PC-3 (cell line): ENCODE data around the gene TOX3.

ENCODE experiments used
- CTCF ChIP-seq: fragments of 300-600 bp; sonication (generic); conservative IDR thresholded peaks from 2 replicates; pipeline ENCODE4 v1.5.1; 2017; ENCODE audit warnings: antibody characterized with exemption, low read depth, mild to moderate bottlenecking, low read length
- EZH2 ChIP-seq: fragments of 300-600 bp; sonication (generic); IDR thresholded peaks from one replicate; pipeline ENCODE4 v1.6.1; 2017; ENCODE audit warnings: antibody characterized with exemption, mild to moderate bottlenecking, low read length; ENCODE audit not compliant: unreplicated experiment
- EZH2phosphoT487 ChIP-seq: fragments of 300-600 bp; sonication (generic); IDR thresholded peaks from 2 replicates; pipeline ENCODE4 v1.6.1; 2018; ENCODE audit warnings: mild to moderate bottlenecking, antibody characterized with exemption, low read length, borderline replicate concordance

DNA sequence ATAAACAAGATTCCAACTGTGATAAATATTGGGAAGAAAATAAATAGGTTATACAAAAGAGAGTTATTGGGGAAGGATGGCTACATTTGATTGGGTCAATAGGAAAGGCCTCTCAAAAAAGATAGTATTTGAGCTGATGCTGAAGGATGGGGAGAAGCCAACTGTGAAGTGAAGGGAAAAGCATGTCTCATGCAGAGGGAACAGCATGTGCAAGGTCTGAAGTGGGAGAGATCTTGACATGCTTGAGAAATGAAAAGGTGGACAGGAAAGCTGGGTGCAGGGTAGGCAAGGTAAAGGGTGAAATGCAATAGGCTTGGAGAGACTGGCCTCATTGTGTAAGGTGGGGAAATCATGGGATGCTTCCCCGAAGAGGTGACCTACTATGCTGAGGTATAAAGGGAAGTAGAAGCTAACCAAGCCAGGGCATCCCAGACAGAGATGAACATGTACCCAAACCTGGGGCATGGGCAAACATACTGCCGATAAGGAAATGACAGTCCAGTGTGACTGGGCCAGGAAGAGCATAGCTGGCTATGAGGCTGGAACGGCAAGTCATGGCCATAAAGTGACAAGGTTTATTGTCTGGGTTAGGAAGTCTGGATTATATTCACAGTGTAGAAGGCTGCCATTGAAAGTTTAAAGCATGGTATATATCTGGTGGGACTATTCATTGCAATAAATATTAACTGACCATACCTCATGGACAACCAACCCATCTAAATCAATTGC, 91.2 kb downstream of the TOX3 start:
- TF ChIP-seq CTCF (no peak), EZH2 (no peak), EZH2phosphoT487 (no peak)
